NCI-H1694 treated with DMSO at 0.1 percent for 48 hours (cell line): ENCODE results near the gene CYP4X1.
"Not testable (repeated sequence)": the region's sequence is repeated elsewhere in the genome, so short reads cannot be mapped to it uniquely, and the experiment has no call there.

Source experiments
- DNase-seq: peaks from one replicate; lab custom pipeline; 2025; lab: John Stamatoyannopoulos, UW

Gene CYP4X1

DNA sequence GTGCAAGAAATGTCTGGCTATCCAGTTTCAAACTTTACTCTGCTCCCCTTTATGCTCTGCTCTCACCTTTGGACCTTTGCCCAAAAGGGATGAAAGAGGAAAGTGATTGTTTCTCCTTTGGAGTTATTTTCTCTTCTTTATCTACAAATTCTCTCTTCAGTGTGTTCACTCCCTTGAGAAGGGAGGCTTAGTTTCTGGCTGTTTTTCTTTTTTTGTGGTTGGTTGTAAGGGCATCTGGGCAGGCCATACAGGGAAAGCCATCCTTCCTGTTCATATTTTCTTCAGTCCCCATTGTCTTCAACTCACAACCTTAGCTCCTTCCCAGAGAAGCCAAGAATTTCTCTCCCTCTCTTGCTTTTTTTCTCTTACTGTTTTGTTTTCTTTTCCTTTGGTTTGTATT is 46.0 kb downstream of the CYP4X1 start:
- not testable (repeated sequence) for DNase-seq

DNA sequence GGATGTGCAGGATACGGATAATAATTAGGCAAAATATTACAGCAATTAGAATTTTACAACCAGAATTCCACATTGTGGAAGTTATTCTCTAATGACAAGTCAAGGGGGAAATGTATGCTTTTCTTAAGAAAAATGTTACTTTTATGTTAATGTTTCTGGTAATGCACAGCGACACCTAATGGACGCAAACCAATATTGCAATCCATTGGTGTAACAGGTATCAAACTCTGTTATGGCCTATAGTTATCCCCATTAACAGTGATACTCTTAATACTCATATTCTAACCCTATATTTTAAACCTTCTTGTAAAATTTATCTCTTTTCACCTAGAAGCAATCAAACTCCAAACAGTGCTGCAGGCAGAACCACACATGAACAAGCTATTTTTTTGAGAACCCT is 65.9 kb downstream of the CYP4X1 start:
- peak; percentile 2 for DNase-seq

DNA sequence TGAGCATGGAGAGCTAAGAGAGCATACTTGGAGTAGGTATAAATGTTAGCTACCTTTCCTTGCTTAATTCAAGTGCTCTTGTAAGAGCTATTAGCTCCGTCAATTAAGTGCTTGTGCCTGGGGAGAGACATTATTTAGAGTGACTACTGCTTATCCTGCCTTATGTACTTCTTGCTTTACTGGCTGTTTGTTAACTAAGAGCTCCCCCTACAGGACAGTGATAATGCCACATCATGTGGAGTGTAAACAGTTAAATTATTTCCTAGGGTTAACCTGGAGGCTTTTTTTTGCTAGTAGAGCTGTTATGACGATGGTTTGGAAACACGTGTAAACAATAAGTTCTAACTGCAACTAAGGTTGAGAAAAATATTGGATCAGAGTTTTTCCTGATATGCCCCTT is 68.0 kb downstream of the CYP4X1 start:
- DNase-seq: not testable (repeated sequence)
